BJ (cell line): ENCODE data around the gene LARP1. TPM values are rescaled to one million over a fixed set of nuclear protein-coding genes. Genes with fewer than 3 reads are reported as not detected.

Experiments
- CTCF ChIA-PET: fragments of 350-600 bp; formaldehyde crosslinking; extraction: SDS; loops from one replicate; lab custom pipeline; 2021; ENCODE audit warnings: antibody characterized with exemption, inconsistent platforms; lab: Yijun Ruan, JAX
- POLR2A ChIA-PET: fragments of 300-600 bp; sonication (Branson Sonifier 250); formaldehyde crosslinking; extraction: SDS; loops from one replicate; lab custom pipeline; 2021; ENCODE audit warnings: antibody characterized with exemption; lab: Charles Lee
- DNase-seq: peaks from one replicate; pipeline ENCODE4 v3.0.0-alpha.2; 2011; ENCODE audit warnings: low read depth
- H3K27me3 ChIP-seq: 2 replicates; pipeline ENCODE4 v1.6.0; 2011; ENCODE audit warnings: low read length; ENCODE audit not compliant: control insufficient read depth, insufficient read depth
- H3K36me3 ChIP-seq: 2 replicates; pipeline ENCODE4 v1.5.1; 2011; ENCODE audit warnings: low read length; ENCODE audit not compliant: control insufficient read depth, insufficient read depth
- H3K4me3 ChIP-seq: 2 replicates; pipeline ENCODE4 v1.5.1; 2011; ENCODE audit warnings: low read depth, mild to moderate bottlenecking, control low read depth, low read length
- CTCF ChIP-seq: IDR thresholded peaks from 2 replicates; pipeline ENCODE4 v1.5.1; 2011; ENCODE audit warnings: low read depth, mild to moderate bottlenecking, control low read depth, inconsistent platforms, low read length, moderate library complexity; ENCODE audit not compliant: insufficient read depth
- polyA plus RNA-seq: library from polyadenylated mRNA; depleted of rRNA; stranded (reverse); fragments of >200 nt; gene quantifications from 2 replicates; pipeline ENCODE4 v1.2.3, GENCODE V29; 2011

Gene LARP1
- polyA plus RNA-seq, 1 experiment = 59.0 TPM

GRCh38 chr5:154709368-154710305 lies 45.5 kb upstream of the LARP1 start:
- DNase-seq = no peak

GRCh38 chr5:154712518-154713437 lies 42.4 kb upstream of the LARP1 start:
- ChIA-PET POLR2A (interaction anchor here (0.6 kb wide), 1 partner anchor 88 kb away, joined by 3 read pairs; no protein-coding TSS in a partner anchor), CTCF (interaction anchor here (0.5 to 1.0 kb wide), 4 partner anchors 10 to 17 kb away, joined by 3 to 5 read pairs (median 3); no protein-coding TSS in a partner anchor)
- no peak for TF ChIP-seq CTCF
- no peak for DNase-seq
- Histone ChIP-seq H3K4me3 (no peak overlapping the region), H3K36me3 (no peaks in the 10 kb centered on the region), H3K27me3 (no peaks in the 10 kb centered on the region)

More at GRCh38 chr5:154709368-154710305, 45.5 kb upstream of the LARP1 start:
- no peak for TF ChIP-seq CTCF
- no peaks in the 10 kb centered on the region for H3K27me3 ChIP-seq
- POLR2A ChIA-PET = interaction anchor here (0.6 kb wide), 1 partner anchor 48 kb away, joined by 5 read pairs; no protein-coding TSS in a partner anchor
- no peak overlapping the region for H3K4me3 ChIP-seq
- CTCF ChIA-PET = interaction anchor here (0.6 to 1.1 kb wide), 2 partner anchors 10 to 41 kb away, joined by 3 to 4 read pairs; no protein-coding TSS in a partner anchor
- H3K36me3 ChIP-seq = no peaks in the 10 kb centered on the region

- H3K36me3 ChIP-seq = no peaks in the 10 kb centered on the region
- DNase-seq = no peak
- ChIA-PET CTCF (interaction anchor here (0.8 to 0.9 kb wide), 4 partner anchors 10 to 21 kb away, joined by 3 to 4 read pairs (median 3); no protein-coding TSS in a partner anchor), POLR2A (interaction anchor here (0.6 to 0.8 kb wide), 2 partner anchors 10 to 87 kb away, joined by 3 read pairs; no protein-coding TSS in a partner anchor)
- H3K27me3 ChIP-seq = no peaks in the 10 kb centered on the region
- TF ChIP-seq CTCF = no peak
- H3K4me3 ChIP-seq = no peak overlapping the region
Observed at GRCh38 chr5:154713615-154714125, 41.5 kb upstream of the LARP1 start.

GRCh38 chr5:154714266-154714986 lies 40.8 kb upstream of the LARP1 start:
- no peak for DNase-seq
- Histone ChIP-seq H3K36me3 (no peaks in the 10 kb centered on the region), H3K4me3 (no peak overlapping the region), H3K27me3 (no peaks in the 10 kb centered on the region)
- TF ChIP-seq CTCF = no peak
- CTCF ChIA-PET = interaction anchor here (0.8 kb wide), 2 partner anchors 11 to 22 kb away, joined by 3 to 4 read pairs; no protein-coding TSS in a partner anchor
- POLR2A ChIA-PET = interaction anchor here (0.8 kb wide), 1 partner anchor 10 kb away, joined by 3 read pairs; no protein-coding TSS in a partner anchor
